ENCODE results near the gene LRRC15.

Gene LRRC15

DNA sequence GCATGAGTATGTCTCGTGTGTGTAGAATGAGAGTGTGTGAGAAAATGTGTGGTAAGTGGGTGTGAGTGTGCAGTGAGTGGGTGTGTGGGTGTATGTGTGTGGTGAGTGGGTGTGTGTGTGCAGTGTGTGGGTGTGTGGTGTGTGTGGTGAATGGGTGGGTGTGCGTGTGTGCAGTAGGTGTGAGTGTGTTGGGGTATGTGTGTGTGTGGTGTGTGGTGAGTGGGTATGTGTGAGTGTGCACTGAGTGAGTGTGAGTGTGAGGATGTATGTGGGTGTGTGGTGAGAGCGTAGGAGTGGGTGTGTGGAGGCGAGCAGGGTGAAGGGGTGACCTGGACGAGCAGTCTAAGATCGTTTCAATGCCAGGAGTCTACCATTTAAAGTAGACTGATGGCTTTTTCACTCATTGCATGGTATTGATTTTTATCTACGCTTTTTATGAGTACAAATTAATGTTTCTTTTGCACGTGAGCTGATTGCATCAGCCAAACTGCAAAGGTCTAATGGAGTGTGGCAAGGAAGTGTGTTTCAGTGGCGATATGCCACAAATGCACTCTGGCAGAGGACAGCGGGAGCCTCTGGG is 16.8 kb downstream of the LRRC15 start:
- Histone ChIP-seq H3K27ac (ENCODE audit: low read depth, low read length) (no peak overlapping the region), H3K4me2 (ENCODE audit: low read length) (no peak overlapping the region)

DNA sequence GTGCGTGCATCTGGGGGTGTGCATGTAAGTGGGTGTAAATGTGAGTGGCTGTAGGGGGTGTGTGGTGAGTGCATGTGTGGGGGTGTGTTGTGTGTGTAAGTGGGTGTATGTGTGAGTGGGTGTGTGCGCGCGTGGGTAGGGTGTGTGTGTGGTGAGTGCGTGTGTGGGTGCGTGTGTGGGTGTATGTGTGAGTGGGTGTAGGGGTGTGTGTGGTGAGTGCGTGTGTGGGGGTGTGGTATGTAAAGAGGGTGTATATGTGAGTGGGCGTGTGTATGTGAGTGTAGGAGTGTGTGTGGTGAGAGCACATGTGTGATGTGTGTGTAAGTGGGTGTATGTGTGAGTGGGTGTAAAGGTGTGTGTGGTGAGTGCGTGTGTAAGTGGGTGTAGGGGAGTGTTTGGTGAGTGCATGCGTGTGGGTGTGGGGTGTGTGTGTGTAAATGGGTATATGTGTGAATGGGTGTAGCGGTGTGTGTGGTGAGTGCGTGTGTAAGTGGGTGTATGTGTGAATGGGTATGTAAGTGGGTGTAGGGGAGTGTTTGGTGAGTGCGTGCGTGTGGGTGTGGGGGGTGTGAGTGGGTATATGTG is 17.5 kb downstream of the LRRC15 start:
- Histone ChIP-seq H3K9me2 (replicated peaks; ENCODE audit: control insufficient read depth, low read length) (no peaks in the 10 kb centered on the region), H3K27me3 (ENCODE audit: control insufficient read depth, low read length) (0 out of 2 replicates have a peak, but pooled peaks cover 7% of the 10 kb centered on the region), H3K9me3 (ENCODE audit: control insufficient read depth, insufficient read depth, low read length) (no peaks in the 10 kb centered on the region), H3K4me2 (ENCODE audit: low read length) (no peak overlapping the region), H3K4me3 (ENCODE audit: low read length) (no peak overlapping the region), H3K4me1 (ENCODE audit: control insufficient read depth, low read length) (no peaks in the 10 kb centered on the region), H3K79me2 (ENCODE audit: control insufficient read depth, low read length) (no peaks in the 10 kb centered on the region), H3F3A (ENCODE audit: control insufficient read depth, insufficient read depth) (no peaks in the 10 kb centered on the region), H3K36me3 (ENCODE audit: control insufficient read depth, low read length) (no peaks in the 10 kb centered on the region), H3K27ac (ENCODE audit: low read depth, low read length) (no peak overlapping the region), H4K20me1 (ENCODE audit: control insufficient read depth, insufficient read depth, low read depth, low read length) (no peaks in the 10 kb centered on the region)
- TF ChIP-seq, protein P1, sequence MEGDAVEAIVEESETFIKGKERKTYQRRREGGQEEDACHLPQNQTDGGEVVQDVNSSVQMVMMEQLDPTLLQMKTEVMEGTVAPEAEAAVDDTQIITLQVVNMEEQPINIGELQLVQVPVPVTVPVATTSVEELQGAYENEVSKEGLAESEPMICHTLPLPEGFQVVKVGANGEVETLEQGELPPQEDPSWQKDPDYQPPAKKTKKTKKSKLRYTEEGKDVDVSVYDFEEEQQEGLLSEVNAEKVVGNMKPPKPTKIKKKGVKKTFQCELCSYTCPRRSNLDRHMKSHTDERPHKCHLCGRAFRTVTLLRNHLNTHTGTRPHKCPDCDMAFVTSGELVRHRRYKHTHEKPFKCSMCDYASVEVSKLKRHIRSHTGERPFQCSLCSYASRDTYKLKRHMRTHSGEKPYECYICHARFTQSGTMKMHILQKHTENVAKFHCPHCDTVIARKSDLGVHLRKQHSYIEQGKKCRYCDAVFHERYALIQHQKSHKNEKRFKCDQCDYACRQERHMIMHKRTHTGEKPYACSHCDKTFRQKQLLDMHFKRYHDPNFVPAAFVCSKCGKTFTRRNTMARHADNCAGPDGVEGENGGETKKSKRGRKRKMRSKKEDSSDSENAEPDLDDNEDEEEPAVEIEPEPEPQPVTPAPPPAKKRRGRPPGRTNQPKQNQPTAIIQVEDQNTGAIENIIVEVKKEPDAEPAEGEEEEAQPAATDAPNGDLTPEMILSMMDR (IDR thresholded peaks at IDR 0.05; ENCODE audit: low read depth, low read length, poor library complexity, severe bottlenecking) = no peak
- TF ChIP-seq EZH2phosphoT487 (IDR thresholded peaks at IDR 0.05; ENCODE audit: borderline replicate concordance, low read length) = no peak

More for the DNA sequence above, 16.8 kb downstream of the LRRC15 start:
- Histone ChIP-seq H3K4me3 (ENCODE audit: low read length) (no peak overlapping the region), H4K20me1 (ENCODE audit: control insufficient read depth, insufficient read depth, low read depth, low read length) (no peaks in the 10 kb centered on the region), H3K4me1 (ENCODE audit: control insufficient read depth, low read length) (no peaks in the 10 kb centered on the region), H3F3A (ENCODE audit: control insufficient read depth, insufficient read depth) (no peaks in the 10 kb centered on the region), H3K36me3 (ENCODE audit: control insufficient read depth, low read length) (no peaks in the 10 kb centered on the region), H3K9me2 (replicated peaks; ENCODE audit: control insufficient read depth, low read length) (no peaks in the 10 kb centered on the region), H3K27me3 (ENCODE audit: control insufficient read depth, low read length) (0 out of 2 replicates have a peak, but pooled peaks cover 7% of the 10 kb centered on the region), H3K79me2 (ENCODE audit: control insufficient read depth, low read length) (no peaks in the 10 kb centered on the region), H3K9me3 (ENCODE audit: control insufficient read depth, insufficient read depth, low read length) (no peaks in the 10 kb centered on the region)
- TF ChIP-seq, protein P1 (IDR thresholded peaks at IDR 0.05; ENCODE audit: low read depth, low read length, poor library complexity, severe bottlenecking) = no peak
- TF ChIP-seq EZH2phosphoT487 (IDR thresholded peaks at IDR 0.05; ENCODE audit: borderline replicate concordance, low read length) = no peak

DNA sequence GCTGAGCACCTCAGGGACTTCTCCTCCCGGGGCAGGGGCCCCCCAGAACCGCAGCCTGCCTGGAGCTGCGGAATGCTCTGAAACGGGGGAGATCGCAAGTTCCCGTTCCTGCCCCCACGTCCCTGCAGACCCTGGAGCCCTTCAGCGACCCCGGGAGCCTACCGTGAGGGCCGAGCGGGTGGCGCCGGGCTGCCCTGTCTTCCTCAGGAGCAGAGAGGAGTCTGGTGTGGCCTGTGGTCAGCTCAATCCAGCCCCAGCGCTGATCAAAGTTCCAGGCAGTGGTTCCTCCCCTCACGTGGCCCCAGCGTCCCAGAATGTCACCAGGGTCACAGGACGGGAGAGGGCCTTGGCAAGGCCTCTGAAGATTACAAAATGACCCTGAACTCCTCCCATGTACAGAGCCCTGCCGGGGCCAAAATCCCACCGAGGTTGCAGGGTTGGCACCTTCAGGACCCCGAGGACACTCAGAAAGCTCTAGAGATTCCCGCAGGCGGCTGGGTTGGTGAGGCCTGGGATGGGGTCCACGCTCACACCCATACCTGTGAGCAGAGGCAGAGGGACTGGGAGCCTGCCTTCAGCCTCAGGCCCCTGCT is 18.4 kb downstream of the LRRC15 start, which contains the start of gene CPN2:
CPN2 (minus strand) TSS at position 249 of the 593 bp plus-strand sequence. CDS start 8,626 bp downstream, outside the sequence.
- Histone ChIP-seq H3K4me2 (ENCODE audit: low read length) (no peak within 1 kb of the TSS), H3K36me3 (ENCODE audit: control insufficient read depth, low read length) (no peaks in the 10 kb centered on the region), H3K79me2 (ENCODE audit: control insufficient read depth, low read length) (no peaks in the 10 kb centered on the region), H3K4me1 (ENCODE audit: control insufficient read depth, low read length) (no peaks in the 10 kb centered on the region), H3F3A (ENCODE audit: control insufficient read depth, insufficient read depth) (no peaks in the 10 kb centered on the region), H4K20me1 (ENCODE audit: control insufficient read depth, insufficient read depth, low read depth, low read length) (no peaks in the 10 kb centered on the region), H3K27ac (ENCODE audit: low read depth, low read length) (no peak within 1 kb of the TSS), H3K27me3 (ENCODE audit: control insufficient read depth, low read length) (0 out of 2 replicates have a peak, but pooled peaks cover 2% of the 10 kb centered on the region), H3K4me3 (ENCODE audit: low read length) (no peak within 1 kb of the TSS), H3K9me3 (ENCODE audit: control insufficient read depth, insufficient read depth, low read length) (no peaks in the 10 kb centered on the region), H3K9me2 (replicated peaks; ENCODE audit: control insufficient read depth, low read length) (no peaks in the 10 kb centered on the region)
- TF ChIP-seq EZH2phosphoT487 (IDR thresholded peaks at IDR 0.05; ENCODE audit: borderline replicate concordance, low read length) = no peak
- TF ChIP-seq, protein P1 (IDR thresholded peaks at IDR 0.05; ENCODE audit: low read depth, low read length, poor library complexity, severe bottlenecking) = no peak

Data from DOHH2 (cell line).